Activated gamma-delta T cell treated with Interleukin-2 at 50 U/mL for 16 hours (primary cell): ENCODE data around the gene APBA2.
"Not testable (repeated sequence)": the region's sequence is repeated elsewhere in the genome, so short reads cannot be mapped to it uniquely, and the experiment has no call there.

Source experiments
- DNase-seq: peaks from one replicate; pipeline ENCODE4 v3.0.0-alpha.2; 2020

APBA2 gene

DNA sequence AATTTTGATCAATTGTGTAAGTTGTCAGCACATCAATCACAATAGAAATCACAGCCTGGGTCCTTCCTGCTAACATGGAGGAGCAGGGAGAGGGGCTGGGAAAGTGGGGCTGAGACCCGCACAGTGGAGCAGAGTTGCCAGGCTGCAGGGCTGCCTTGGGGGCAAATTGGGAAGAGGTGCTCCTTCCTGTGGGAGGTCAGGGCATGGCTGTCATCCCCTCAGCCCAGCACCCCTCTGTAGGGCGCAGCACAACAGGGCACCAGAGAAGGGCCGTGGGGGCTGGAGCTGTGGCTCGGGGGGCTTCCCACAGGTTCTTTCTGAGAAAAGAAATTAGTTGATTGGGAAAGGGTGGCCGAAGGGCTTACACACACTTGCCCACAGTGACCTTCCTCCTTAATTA lies 257.5 kb downstream of the APBA2 start:
- no peak for DNase-seq

DNA sequence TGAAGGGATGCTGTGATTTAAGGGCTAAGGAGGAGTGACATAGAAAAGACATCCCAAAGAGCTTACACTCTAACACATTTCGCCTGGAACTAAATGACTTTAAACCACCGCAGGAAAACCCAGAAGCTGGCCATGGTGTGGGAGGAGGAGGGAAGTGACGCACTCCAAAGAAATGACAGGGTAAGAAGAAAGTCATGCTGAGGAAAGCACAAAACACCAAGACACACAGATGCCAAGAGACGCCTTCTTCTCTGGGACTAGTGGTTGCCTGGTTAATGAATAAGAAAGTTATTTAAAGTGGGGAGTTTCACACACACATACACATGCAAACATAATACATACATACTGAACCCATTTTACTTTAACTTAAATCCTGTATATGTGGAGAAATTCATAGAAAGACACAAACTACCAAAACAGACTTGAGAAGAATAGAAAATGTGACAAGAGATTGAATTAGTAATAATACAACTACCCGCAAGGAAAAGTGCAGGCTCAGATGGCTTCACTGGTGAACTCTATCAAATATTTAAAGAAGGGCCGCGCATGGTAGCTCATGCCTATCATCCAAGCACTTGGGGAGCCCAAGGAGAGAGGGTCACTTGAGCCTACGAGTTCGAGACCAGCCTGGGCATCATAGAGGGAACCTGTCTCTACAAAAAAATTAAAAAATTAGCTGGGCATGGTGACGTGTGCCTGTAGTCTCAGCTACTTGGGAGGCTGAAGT lies 258.3 kb downstream of the APBA2 start:
- DNase-seq, result no peak

DNA sequence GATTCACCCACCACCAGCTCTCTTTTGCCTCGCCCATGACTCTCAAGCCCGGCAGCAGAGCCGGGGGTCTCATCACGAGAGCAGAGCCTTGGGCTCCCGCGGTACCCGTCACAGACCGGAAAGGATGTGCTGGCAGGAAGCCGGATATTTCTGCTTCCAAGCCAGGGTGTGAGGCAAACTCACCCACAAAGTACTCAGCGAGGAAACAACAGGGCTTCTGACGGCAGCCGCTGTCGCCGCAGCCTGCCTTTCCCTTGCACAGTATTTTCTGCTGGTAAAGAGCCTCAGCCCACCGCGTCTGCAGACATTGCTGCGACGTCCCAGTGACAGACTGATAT lies 263.9 kb downstream of the APBA2 start:
- no peak for DNase-seq

DNA sequence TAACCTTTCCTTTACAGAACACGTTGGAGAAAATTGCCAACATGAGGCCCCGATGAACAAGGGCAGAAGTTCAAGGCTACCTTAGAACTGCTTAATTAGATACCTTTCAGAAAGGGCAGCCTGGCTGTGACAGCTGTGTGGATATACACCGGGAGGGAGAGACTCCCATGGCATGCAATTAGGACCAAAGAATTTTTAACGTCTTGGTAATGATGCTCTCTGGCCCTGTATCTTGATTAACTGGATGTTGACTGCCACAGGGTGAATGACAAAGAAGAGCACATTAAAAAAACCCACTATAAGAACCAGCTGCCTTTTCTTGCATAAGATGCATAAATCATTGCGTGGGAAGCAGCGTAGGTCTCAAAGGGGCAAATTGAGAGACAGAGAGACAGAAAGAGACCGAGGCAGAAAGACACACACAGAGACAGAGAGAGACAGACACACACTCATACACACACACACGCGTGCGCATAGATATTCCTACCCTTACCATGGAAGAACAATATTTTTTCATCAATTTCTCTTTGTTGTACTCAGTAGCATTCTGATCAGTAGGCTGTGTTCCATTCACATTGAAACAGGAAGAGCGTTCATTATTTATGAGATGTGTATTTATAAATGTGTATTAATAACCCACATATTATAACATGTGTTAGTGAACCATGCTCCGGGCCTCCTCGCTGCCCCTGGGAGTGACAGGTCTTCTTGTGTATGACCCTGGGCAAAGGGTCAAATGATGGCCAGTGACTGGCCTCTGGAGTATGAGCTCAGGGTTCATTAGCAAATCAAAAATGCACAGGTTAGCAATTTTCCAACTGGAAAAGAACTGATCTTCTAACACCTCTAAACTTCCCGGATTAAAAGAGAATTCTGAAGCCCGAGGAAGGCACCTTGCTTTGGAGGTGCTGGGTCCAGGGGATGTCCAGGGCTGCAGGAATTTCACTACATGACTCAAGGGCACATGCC lies 265.0 kb downstream of the APBA2 start:
- no peak for DNase-seq

- DNase-seq, result no peak
Measured at GRCh38 chr15:29151484-29151857, 265.7 kb downstream of the APBA2 start.

GRCh38 chr15:29156521-29156920 lies 270.7 kb downstream of the APBA2 start:
- no peak for DNase-seq

DNA sequence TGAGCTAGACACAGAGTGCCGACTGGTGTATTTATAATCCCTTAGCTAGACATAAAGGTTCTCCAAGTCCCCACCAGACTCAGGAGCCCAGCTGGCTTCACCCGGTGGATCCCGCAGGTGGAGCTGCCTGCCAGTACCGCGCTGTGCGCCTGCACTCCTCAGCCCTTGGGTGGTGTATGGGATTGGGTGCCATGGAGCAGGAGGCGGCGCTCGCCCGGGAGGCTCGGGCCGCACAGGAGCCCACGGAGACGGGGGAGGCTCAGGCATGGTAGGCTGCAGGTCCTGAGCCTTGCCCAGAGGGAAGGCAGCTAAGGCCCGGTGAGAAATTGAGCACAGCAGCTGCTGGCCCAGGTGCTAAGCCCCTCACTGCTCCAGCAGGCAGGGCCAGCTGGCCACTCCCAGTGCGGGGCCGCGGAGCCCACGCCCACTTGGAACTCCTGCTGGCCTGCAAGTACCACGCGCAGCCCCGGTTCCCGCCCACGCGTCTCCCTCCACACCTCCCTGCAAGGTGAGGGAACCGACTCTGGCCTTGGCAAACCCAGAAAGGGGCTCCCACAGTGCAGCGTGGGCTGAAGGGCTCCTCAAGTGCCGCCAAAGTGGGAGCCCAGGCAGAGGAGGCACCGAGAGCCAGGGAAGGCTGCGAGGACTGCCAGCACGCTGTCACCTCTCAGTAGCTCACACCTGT lies 274.1 kb downstream of the APBA2 start:
- DNase-seq, result no peak

GRCh38 chr15:29162411-29162810 lies 276.6 kb downstream of the APBA2 start:
- no peak for DNase-seq

DNA sequence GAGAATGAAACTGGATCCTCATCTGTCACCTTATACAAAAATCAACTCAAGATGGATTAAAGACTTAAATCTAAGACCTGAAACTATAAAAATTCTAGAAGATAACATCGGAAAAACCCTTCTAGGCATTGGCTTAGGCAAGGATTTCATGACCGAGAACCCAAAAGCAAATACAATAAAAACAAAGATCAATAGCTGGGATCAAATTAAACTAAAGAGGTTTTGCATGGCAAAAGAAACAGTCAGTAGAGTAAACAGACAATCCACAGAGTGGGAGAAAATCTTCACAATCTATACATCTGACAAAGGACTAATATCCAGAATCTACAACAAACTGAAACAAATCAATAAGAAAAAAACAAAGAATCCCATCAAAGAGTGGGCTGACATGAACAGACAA lies 281.3 kb downstream of the APBA2 start:
- not testable (repeated sequence) for DNase-seq
